HG03521 (cell line): Measurements from ENCODE around the gene KLF3.

ENCODE experiments used
- ATAC-seq: cut with Tn5 transposase; IDR thresholded peaks from one replicate; pipeline ENCODE4 v1.9.1; 2021; ENCODE audit warnings: mild to moderate bottlenecking, moderate library complexity; ENCODE audit not compliant: unreplicated experiment

Gene KLF3

DNA sequence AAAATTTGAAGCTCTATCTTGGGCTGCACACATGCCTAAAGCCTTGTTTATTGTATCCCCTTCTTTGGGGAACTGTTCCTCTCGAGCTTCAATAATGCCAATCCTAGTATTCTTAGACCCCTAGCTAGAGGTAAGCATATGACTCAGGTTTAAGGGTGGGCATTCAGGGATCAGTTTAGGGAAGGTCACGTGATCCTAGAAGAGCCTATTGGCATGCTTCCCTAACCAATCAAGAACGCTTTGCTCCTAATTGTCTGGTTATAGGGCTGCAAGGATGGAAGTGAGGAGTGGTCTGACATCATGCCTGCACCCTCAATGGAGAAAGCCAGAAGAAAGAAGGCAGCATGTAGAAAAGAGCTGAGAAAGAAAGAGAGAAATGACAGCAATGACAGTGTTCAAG is 71.9 kb downstream of the KLF3 start:
- ATAC-seq: no peak

DNA sequence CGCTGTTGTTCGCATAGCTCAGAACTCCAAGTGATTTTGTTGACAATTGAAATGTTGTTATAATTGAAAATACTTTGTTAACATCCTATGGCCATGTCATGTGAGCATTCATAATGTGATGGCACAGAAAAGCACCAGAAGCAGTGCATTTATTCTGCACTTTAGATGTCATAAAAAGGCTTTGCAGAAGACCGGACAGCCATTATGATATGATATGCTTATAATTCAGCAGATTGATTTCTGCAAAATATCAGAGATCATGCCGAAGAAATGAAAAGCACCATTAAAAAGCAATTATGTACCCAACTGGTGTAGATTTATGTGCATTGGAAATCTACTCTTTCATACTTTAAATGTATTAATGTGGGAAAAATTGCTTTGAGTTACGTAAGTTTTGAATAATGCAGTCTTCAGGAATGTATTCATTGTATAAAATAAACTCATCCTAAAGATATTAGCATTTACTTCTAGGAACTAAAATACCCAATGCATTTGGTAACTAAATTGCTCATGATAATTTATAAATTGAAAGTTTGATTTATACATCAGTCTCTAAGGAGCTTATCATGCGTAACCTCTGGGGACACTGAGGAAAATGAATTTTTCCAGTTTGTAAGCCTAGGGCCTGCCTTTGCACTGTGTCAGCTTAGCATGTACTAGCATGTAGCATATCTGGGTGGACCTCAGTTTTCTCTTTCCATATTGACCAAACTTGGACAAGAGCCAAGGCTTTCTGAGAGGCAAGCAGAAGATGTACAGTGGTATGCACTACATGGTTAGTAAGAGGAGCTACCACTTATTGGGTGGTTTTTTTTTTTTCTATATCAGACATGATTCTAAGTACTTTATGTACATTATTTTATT is 75.2 kb downstream of the KLF3 start:
- ATAC-seq: no peak

DNA sequence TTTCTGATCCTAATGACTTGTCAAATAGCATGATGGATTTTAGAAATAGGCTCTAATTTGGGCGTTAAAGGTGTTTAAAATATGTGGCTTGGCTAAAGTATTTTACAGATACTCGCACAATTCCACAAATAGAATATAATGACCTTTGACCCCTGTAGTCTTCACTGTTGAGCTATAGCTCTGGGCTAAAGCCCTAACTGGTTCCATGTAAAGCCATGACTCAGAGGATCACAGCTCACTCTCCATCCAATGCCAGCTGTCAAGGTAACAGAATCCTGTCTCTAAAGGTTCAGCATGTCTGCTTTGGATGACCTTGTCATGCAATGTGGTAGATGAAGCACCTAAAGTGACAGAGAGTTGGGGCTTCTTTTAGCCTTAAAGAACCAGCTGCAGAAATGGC is 76.3 kb downstream of the KLF3 start:
- no peak for ATAC-seq

DNA sequence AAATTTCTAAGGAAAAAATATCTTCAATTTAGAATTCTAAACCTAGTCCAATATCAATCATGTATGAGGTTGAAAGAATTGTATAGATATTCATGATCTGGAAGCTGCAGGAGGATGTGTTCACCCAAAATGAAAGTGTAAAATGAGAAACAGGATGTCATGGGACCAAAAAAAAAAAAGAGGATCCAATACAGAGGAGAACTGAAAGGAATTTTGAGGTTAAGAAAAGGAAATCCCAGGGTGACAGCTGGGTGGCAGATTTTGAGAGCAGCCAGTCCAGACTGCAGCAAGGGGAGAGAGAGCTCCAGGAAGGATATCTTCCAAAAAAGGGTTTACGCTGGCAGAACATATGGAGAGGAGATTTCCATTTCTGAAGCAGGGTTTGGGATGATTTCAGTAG is 79.9 kb downstream of the KLF3 start:
- no peak for ATAC-seq

DNA sequence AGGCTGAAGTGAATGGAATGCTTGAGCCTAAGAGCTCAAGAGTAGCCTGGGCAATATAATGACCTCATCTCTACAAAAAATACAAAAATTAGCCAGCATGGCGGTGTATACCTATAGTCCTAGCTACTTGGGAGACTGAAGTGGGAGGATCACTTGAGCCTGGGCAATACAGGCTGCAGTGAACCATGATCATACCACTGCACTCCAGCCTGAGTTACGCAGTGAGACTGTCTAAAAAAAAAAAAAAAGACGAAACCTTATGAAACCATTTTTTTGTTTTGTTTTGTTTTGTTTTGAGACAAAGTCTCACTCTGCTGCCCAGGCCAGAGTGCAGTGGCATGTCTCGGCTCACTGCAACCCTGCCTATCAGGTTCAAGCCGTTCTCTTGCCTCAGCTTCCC is 81.9 kb downstream of the KLF3 start:
- ATAC-seq: no peak

DNA sequence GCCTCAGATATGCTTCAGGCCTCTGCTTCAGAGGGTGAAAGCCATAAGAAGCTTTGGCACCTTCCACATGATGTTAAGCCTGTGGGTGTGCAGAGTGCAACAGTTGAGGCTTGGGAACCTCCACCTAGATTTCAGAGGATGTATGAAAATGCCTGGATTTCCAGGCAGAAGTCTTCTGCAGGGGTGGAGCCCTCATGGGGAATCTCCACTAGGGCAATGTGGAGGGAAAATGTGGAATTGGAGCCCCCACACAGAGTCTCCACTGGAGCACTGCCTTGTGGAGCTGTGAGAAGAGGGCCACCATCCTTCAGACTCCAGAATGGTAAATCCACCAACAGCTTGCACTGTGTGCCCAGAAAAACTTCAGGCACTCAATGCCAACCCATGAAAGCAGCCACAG is 83.6 kb downstream of the KLF3 start:
- ATAC-seq: no peak

DNA sequence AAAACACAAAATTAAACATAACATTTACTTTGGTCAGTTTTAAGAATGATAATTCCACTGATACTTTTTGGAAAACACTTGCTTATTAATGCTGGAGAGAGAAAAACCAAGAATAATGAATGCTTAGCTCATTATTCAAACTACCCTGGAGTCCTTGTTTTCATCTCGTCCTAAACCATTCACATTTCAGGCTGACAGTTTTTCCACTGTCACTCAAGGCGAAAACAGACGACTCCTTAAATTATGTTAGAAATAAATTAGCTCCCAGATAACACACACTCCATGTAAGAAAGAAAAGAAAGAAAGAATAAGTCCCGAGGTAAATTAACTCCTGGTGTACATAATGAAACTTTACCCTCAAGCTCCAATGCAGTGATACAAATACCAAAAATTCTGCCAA is 85.3 kb downstream of the KLF3 start:
- ATAC-seq: no peak
